GM15510 (cell line): ENCODE data around the gene IMPDH2.

Experiments
- POLR2A ChIP-seq: IDR thresholded peaks from 3 replicates; pipeline ENCODE4 v1.6.1; 2011; ENCODE audit warnings: borderline replicate concordance; ENCODE audit not compliant: insufficient read length; ENCODE audit errors: extremely low read depth

The IMPDH2 gene

DNA sequence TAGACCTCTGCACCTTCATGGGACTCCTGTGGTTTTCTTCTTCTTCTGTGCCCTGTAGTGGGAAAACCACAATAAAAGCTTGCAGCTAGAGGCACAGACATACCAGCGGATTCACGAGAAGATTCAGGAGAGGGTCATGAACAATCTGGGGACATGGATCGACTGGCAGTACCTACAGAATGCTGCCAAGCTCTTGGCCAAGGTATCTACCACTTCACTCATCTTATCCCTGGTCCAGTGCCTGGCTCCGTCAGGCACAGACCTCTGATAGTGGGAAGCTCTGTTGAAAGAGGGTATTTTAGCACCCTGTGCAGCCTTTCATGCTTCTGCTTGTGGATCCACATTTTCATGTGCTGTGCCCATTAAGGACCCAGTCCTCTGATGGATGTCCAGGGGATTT, 48.9 kb downstream of the IMPDH2 start:
- TF ChIP-seq POLR2A = no peak

GRCh38 chr3:48979451-48979850, 49.7 kb downstream of the IMPDH2 start:
- TF ChIP-seq POLR2A = no peak
